ENCODE measurements around the gene ADRA1B.

GRCh38 chr5:159937580-159937979 is 21.3 kb downstream of the ADRA1B start:
- no peak for TF ChIP-seq CTCF (IDR thresholded peaks at IDR 0.05)
- TF ChIP-seq EP300 (IDR thresholded peaks at IDR 0.05), result no peak

Measured in ovary (tissue), 3 donors.